HepG2 (cell line): Measurements from ENCODE around the gene LIPT2. TPM values are rescaled to one million over a fixed set of nuclear protein-coding genes. Genes with fewer than 3 reads are reported as not detected.

Experiments used
- ATAC-seq: fragments of 200-7000 bp; cut with Tn5 transposase; 3 replicates; pipeline ENCODE4 v1.9.1; 2020; ENCODE audit warnings: mild to moderate bottlenecking, moderate library complexity
- BruUV-seq: library from RNA; stranded (reverse); fragments of 400-500 nt; replicated peaks from 2 replicates; lab custom pipeline; 2021; lab: Mats Ljungman, UMichigan
- CTCF ChIA-PET: fragments of 300-600 bp; formaldehyde crosslinking; extraction: SDS; loops from one replicate; lab custom pipeline; 2021; ENCODE audit warnings: low total read pairs, inconsistent platforms, low intra/inter-chr PET ratio; lab: Yijun Ruan, JAX
- POLR2A ChIA-PET: fragments of 350-600 bp; sonication (Branson Sonifier 250); formaldehyde crosslinking; loops from one replicate; lab custom pipeline; 2020; ENCODE audit warnings: antibody characterized with exemption, inconsistent platforms; lab: Yijun Ruan, JAX
- DNase-seq: peaks from one replicate; pipeline ENCODE4 v3.0.0-alpha.2; 2015; ENCODE audit warnings: low spot score
- FAIRE-seq: peaks from 3 replicates; lab custom pipeline; 2011; peaks lifted over from hg19 to GRCh38; lab: Jason Lieb, UNC
- H2AFZ ChIP-seq: one replicate; pipeline ENCODE4 v1.6.1; 2011; ENCODE audit warnings: low read length, inconsistent platforms
- H3K27ac ChIP-seq: fragments of 300-600 bp; 3 replicates; pipeline ENCODE4 v1.8.0; 2011; ENCODE audit warnings: mixed run types, mild to moderate bottlenecking, mixed read lengths, low read length, inconsistent platforms; ENCODE audit not compliant: insufficient read depth; ENCODE audit errors: extremely low read length
- H3K27me3 ChIP-seq, 2 experiments: fragments of 200-600 bp in 1 of 2; 2 replicates in 1 of 2; 3 replicates in 1 of 2; pipeline versions ENCODE4 v1.6.0 to v1.8.0; 2011; ENCODE audit warnings: low read length in 2 of 2, mild to moderate bottlenecking in 2 of 2, moderate library complexity in 2 of 2, inconsistent platforms in 1 of 2; ENCODE audit not compliant: insufficient read depth in 2 of 2, control insufficient read depth in 1 of 2
- H3K36me3 ChIP-seq, 2 experiments: fragments of 200-600 bp in 1 of 2; replicated peaks in 1 of 2; 2 replicates in 1 of 2; 3 replicates in 1 of 2; pipeline versions ENCODE4 v1.5.1 to v1.8.0; 2011; ENCODE audit warnings: low read length in 2 of 2, inconsistent platforms in 1 of 2; ENCODE audit not compliant: insufficient read depth in 2 of 2, control insufficient read depth in 1 of 2
- H3K4me1 ChIP-seq: 2 replicates; pipeline ENCODE4 v1.5.1; 2012; ENCODE audit warnings: low read length, inconsistent platforms; ENCODE audit not compliant: insufficient read depth
- H3K4me2 ChIP-seq: 2 replicates; pipeline ENCODE4 v1.6.0; 2011; ENCODE audit warnings: low read depth, low read length, inconsistent platforms
- H3K4me3 ChIP-seq, 3 experiments: fragments of 200-600 bp in 1 of 3; sonication (generic), shearing (Covaris generic) in 1 of 3; replicated peaks in 1 of 3; 2 replicates each; pipeline ENCODE4 v1.5.1; 2011 to 2016; ENCODE audit warnings: low read length in 3 of 3, inconsistent platforms in 2 of 3, low read depth in 2 of 3, mild to moderate bottlenecking in 2 of 3, control low read depth in 1 of 3, mixed read lengths in 1 of 3; ENCODE audit not compliant: insufficient read depth in 1 of 3
- H3K79me2 ChIP-seq: one replicate; pipeline ENCODE4 v1.6.1; 2011; ENCODE audit warnings: low read length, inconsistent platforms; ENCODE audit not compliant: insufficient read depth
- H3K9ac ChIP-seq: 2 replicates; pipeline ENCODE4 v1.6.0; 2011; ENCODE audit warnings: mild to moderate bottlenecking, low read depth, low read length, inconsistent platforms; ENCODE audit not compliant: insufficient read depth
- H3K9me3 ChIP-seq: 2 replicates; pipeline ENCODE4 v1.5.1; 2012; ENCODE audit warnings: mild to moderate bottlenecking, low read length
- H4K20me1 ChIP-seq: 2 replicates; pipeline ENCODE4 v1.6.0; 2011; ENCODE audit warnings: inconsistent platforms, mild to moderate bottlenecking, low read length, moderate library complexity; ENCODE audit not compliant: insufficient read depth
- ARID2 ChIP-seq: sonication (generic); formaldehyde crosslinking; IDR thresholded peaks from 2 replicates; pipeline ENCODE4 v1.8.1; 2022; ENCODE audit warnings: mild to moderate bottlenecking, missing genetic modification reagents, borderline replicate concordance
- GTF2F1 ChIP-seq: fragments of 150-350 bp; IDR thresholded peaks from 2 replicates; pipeline ENCODE4 v1.6.1; 2014; ENCODE audit warnings: low read length
- KDM5A ChIP-seq: fragments of 200-600 bp; sonication (generic); IDR thresholded peaks from 2 replicates; pipeline ENCODE4 v1.7.0; 2018; ENCODE audit warnings: antibody characterized with exemption, mild to moderate bottlenecking, low read length, borderline replicate concordance
- MAFF ChIP-seq: IDR thresholded peaks from 2 replicates; pipeline ENCODE4 v1.6.1; 2011; ENCODE audit warnings: low read depth, low read length, improper control_type of control experiment
- SAP130 ChIP-seq: IDR thresholded peaks from 2 replicates; pipeline ENCODE4 v1.6.1; 2016; ENCODE audit warnings: low read depth
- SETDB1 ChIP-seq: sonication (generic); formaldehyde crosslinking; IDR thresholded peaks from 2 replicates; pipeline ENCODE4 v1.5.1; 2020; ENCODE audit warnings: missing genetic modification reagents, mild to moderate bottlenecking, borderline replicate concordance
- SPEN ChIP-seq: sonication (generic); formaldehyde crosslinking; IDR thresholded peaks from 2 replicates; pipeline ENCODE4 v1.5.1; 2020; ENCODE audit warnings: low read depth, mild to moderate bottlenecking, missing genetic modification reagents
- XRCC5 ChIP-seq: fragments of 200-400 bp; formaldehyde crosslinking; optimal IDR thresholded peaks from 2 replicates; pipeline ENCODE3; 2017; ENCODE audit warnings: mild to moderate bottlenecking, low read length
- ZFP36 ChIP-seq: fragments of 150-350 bp; IDR thresholded peaks from 2 replicates; pipeline ENCODE4 v1.6.1; 2018; ENCODE audit warnings: borderline replicate concordance, low read length, low read depth; ENCODE audit not compliant: partially characterized antibody
- ZNF44 ChIP-seq: sonication (generic); formaldehyde crosslinking; IDR thresholded peaks from 2 replicates; pipeline ENCODE4 v1.5.1; 2020; ENCODE audit warnings: mild to moderate bottlenecking, missing genetic modification reagents
- ZNF605 ChIP-seq: sonication (generic); formaldehyde crosslinking; IDR thresholded peaks from 2 replicates; pipeline ENCODE4 v1.8.0; 2022; ENCODE audit warnings: mild to moderate bottlenecking, missing genetic modification reagents
- ZNF75D ChIP-seq: sonication (generic); formaldehyde crosslinking; IDR thresholded peaks from 2 replicates; pipeline ENCODE4 v1.8.1; 2023; ENCODE audit warnings: missing genetic modification reagents, mild to moderate bottlenecking, borderline replicate concordance
- WGBS: methylation state at CpG from one replicate; pipeline ENCODE4 v1.1.6; 2017; ENCODE audit warnings: low lambda C conversion rate; 5-methylcytosine and 5-hydroxymethylcytosine counted together
- in situ Hi-C: cut with HindIII; loops from 2 replicates; pipeline ENCODE4 v1.10.0; 2017; ENCODE audit warnings: low pct_unique_long_range_greater_than_20kb; ENCODE audit not compliant: extremely low pct_ligation_motif_present
- intact Hi-C: fragments of 100-400 bp; cut with micrococcal nuclease; formaldehyde crosslinking; loops from one replicate; pipeline ENCODE4 v1.10.0; 2022; ENCODE audit not compliant: unreplicated experiment
- polyA plus RNA-seq, 8 experiments: library from polyadenylated mRNA; depleted of rRNA in 3 of 8; stranded (reverse) in 7 of 8; unstranded in 1 of 8; fragments of >200 nt; fragmentation: Illumina TruSeq in 4 of 8; extraction: Trizol in 4 of 8; gene quantifications; 2 replicates each; pipeline versions ENCODE4 v1.2.1 to v1.2.3, GENCODE V29; 2011 to 2016; ENCODE audit warnings: low read depth in 4 of 8, missing spikeins in 1 of 8, mixed read lengths in 1 of 8; ENCODE audit not compliant: insufficient read depth in 1 of 8
- total RNA-seq, 5 experiments: library from RNA; depleted of rRNA; stranded (reverse); fragments of >200 nt; fragmentation: Illumina TruSeq; extraction: Trizol; gene quantifications; 2 replicates each; pipeline ENCODE4 v1.2.3, GENCODE V29; 2016; ENCODE audit warnings: low read depth in 1 of 5
- TF ChIP-seq, protein P1 (sequence below): sonication (generic); formaldehyde crosslinking; IDR thresholded peaks from 2 replicates; pipeline ENCODE4 v1.4.0; 2020; ENCODE audit warnings: missing genetic modification reagents
- TF ChIP-seq, protein P2 (sequence below): sonication (generic); IDR thresholded peaks from 2 replicates; pipeline ENCODE4 v1.6.1; 2016; ENCODE audit warnings: low read depth, borderline replicate concordance

The LIPT2 gene
- total and polyA plus RNA-seq, 2 of the 13 experiments (the other 11 are each of a cell fraction or from before 2014, with no cell fraction given): 3.0 to 5.6 TPM

DNA sequence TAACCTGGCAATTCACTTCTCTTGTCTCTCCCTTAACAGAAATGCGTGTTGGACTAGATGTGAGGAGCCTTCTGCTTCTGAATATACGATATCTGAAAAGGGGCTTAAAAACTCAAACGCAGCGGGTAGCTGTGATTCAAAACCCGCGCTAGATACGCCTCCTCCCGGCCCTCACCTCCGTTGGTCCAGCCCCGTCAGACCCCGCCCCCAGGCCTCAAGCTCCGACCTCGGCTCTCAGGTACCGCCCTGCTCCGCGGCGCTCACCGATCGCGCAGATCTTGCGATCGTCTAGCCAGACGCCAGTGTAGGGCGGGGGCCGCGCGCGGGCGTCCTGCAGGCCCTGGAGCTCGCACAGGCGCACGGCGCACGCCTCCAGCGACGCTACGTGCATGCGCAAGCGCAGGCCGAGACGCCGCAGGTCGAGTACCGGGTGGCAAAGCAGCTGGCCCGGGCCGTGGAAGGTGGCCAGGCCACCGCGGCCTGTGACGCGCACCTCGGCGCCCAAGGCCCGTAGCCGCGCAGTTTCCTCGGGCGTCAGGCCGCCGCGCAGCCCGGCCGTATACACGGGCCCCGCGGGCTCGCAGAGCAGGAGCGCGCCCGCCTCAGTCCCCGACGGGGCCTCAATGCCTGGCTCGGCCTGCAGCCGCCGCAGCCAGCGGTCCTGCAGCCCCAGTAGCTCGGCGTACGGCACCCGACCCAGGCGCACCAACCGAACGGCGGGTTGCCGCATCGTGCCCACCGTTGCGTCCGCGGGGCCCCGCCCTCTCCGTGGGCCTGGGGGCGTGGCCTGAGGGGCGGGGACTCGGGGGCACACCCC, at the start of gene LIPT2 (continued):
- 0 out of 2 replicates have a peak, but pooled peaks have one; percentile 63 for TF ChIP-seq ARID2
- TF ChIP-seq ZFP36: no peak
- 0 out of 2 replicates have a peak, but pooled peaks have one; percentile 21 for TF ChIP-seq KDM5A
- no peak for TF ChIP-seq GTF2F1
- TF ChIP-seq XRCC5: peak; percentile 53
- TF ChIP-seq SETDB1 (CRISPR knock-in tag): no peak
- TF ChIP-seq, protein P1, sequence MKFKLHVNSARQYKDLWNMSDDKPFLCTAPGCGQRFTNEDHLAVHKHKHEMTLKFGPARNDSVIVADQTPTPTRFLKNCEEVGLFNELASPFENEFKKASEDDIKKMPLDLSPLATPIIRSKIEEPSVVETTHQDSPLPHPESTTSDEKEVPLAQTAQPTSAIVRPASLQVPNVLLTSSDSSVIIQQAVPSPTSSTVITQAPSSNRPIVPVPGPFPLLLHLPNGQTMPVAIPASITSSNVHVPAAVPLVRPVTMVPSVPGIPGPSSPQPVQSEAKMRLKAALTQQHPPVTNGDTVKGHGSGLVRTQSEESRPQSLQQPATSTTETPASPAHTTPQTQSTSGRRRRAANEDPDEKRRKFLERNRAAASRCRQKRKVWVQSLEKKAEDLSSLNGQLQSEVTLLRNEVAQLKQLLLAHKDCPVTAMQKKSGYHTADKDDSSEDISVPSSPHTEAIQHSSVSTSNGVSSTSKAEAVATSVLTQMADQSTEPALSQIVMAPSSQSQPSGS (CRISPR knock-in tag): peak; percentile 52; the same call in 1 of the 2 replicates
- TF ChIP-seq, protein P2, sequence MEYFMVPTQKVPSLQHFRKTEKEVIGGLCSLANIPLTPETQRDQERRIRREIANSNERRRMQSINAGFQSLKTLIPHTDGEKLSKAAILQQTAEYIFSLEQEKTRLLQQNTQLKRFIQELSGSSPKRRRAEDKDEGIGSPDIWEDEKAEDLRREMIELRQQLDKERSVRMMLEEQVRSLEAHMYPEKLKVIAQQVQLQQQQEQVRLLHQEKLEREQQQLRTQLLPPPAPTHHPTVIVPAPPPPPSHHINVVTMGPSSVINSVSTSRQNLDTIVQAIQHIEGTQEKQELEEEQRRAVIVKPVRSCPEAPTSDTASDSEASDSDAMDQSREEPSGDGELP: peak; percentile 26; the same call in 1 of the 2 replicates
- TF ChIP-seq SAP130: peak; percentile 73

DNA sequence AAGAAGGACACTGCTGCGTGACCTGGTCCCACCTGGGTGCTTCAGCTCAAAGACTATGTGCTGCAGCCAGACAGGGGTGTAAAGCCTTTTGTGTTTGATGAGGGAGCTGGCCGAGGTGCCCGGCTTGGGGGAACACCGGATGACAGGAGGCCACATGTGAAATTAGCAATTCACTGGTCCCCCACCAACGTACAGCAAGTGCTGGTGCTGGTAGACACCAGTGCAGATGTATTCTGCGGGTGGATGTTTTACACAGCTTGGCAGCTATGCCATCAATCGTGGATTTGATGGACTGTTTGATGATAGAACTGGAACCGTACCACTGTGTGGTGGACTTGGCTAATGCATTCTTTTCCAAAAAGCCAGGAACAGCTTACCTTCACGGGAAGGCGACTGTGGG, 47.9 kb upstream of the LIPT2 start:
- Histone ChIP-seq H3K9me3 (peaks cover 13% of the 10 kb centered on the region), H3K36me3 (no peaks in the 10 kb centered on the region), H4K20me1 (no peaks in the 10 kb centered on the region), H3K9ac (no peak overlapping the region), H3K4me2 (no peak overlapping the region), H3K4me3 (no peak overlapping the region), H2AFZ (no peak overlapping the region), H3K4me1 (no peaks in the 10 kb centered on the region), H3K79me2 (no peaks in the 10 kb centered on the region), H3K27me3 (peaks cover 0 to 18% of the 10 kb centered on the region in 2 experiments; a peak in 2 of 5 replicates), H3K27ac (no peak overlapping the region)
- in situ Hi-C loops: no loop called here
- ATAC-seq (no peak), DNase-seq (no peak), FAIRE-seq (no peak)
- CTCF ChIA-PET: no interaction called here
- TF ChIP-seq ZNF75D (CRISPR knock-in tag) (no peak), ZNF605 (no peak), ZNF44 (no peak), MAFF (no peak), SPEN (no peak)
- WGBS: 21% methylated on average over 8 of the region's 10 CpGs
- intact Hi-C loops: no loop called here
- no TSS peak for BruUV-seq
- POLR2A ChIA-PET: no interaction called here
